HG02759 (cell line): Measurements from ENCODE around the gene TAB2.

Source experiments
- ATAC-seq: cut with Tn5 transposase; IDR thresholded peaks from one replicate; pipeline ENCODE4 v1.9.1; 2021; ENCODE audit warnings: mild to moderate bottlenecking, moderate library complexity; ENCODE audit not compliant: unreplicated experiment

Gene TAB2

GRCh38 chr6:149405823-149406765 is 88.6 kb downstream of the TAB2 start:
- ATAC-seq, result no peak

- ATAC-seq, result no peak
These were observed 92.1 kb downstream of the TAB2 start for GRCh38 chr6:149409617-149410016.

- no peak for ATAC-seq
These were observed 93.0 kb downstream of the TAB2 start for GRCh38 chr6:149410557-149410956.

- ATAC-seq, result no peak
These were observed 96.5 kb downstream of the TAB2 start for GRCh38 chr6:149414009-149414408.

- no peak for ATAC-seq
These were observed 97.3 kb downstream of the TAB2 start for GRCh38 chr6:149414821-149415220.

- ATAC-seq, result peak; percentile 43
These were observed 102.3 kb downstream of the TAB2 start for GRCh38 chr6:149419696-149420404.

- ATAC-seq, result no peak
These were observed 103.6 kb downstream of the TAB2 start for GRCh38 chr6:149421132-149421531.

GRCh38 chr6:149422581-149422980 is 105.1 kb downstream of the TAB2 start:
- no peak for ATAC-seq

GRCh38 chr6:149423964-149424440 is 106.5 kb downstream of the TAB2 start:
- ATAC-seq, result no peak

GRCh38 chr6:149425224-149425623 is 107.7 kb downstream of the TAB2 start:
- no peak for ATAC-seq

- no peak for ATAC-seq
These were observed 108.2 kb downstream of the TAB2 start for GRCh38 chr6:149425754-149426153.

- no peak for ATAC-seq
These were observed 111.1 kb downstream of the TAB2 start for GRCh38 chr6:149428606-149429005.

- ATAC-seq, result no peak
These were observed 112.2 kb downstream of the TAB2 start for GRCh38 chr6:149429427-149430360.

GRCh38 chr6:149431905-149432775 is 114.6 kb downstream of the TAB2 start:
- ATAC-seq, result peak; percentile 92

- no peak for ATAC-seq
These were observed 115.9 kb downstream of the TAB2 start for GRCh38 chr6:149433405-149433804.

GRCh38 chr6:149433881-149434280 is 116.4 kb downstream of the TAB2 start:
- no peak for ATAC-seq

GRCh38 chr6:149435919-149436586 is 118.5 kb downstream of the TAB2 start:
- no peak for ATAC-seq

- ATAC-seq, result no peak
These were observed 119.1 kb downstream of the TAB2 start for GRCh38 chr6:149436647-149437046.

- ATAC-seq, result no peak
These were observed 119.7 kb downstream of the TAB2 start for GRCh38 chr6:149437212-149437611.
